ENCODE data around the gene PDE6C.

The PDE6C gene

DNA sequence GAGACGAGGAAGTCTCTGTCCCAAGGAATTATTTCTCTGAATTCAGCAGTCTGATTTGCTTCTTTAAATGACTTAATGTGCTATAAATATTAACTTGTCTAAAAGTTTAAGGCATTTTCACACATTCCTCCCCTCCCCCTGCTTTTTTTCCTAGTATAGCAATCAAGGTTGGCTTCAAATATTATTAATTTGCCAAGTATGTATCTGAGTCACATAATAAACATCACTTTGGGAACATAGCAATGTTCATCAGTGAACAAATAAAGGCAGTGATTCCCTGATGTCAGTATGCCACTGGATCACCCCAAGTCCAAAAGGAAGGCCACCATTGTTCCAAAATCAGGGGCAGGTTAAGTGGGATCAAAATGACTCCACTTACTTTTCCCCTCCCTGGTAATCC is 40.5 kb downstream of the PDE6C start:
- Mint-ChIP-seq H3K36me3 (ENCODE audit: low read depth) (no peaks in the 10 kb centered on the region), H3K27ac (no peak overlapping the region), H3K4me3 (no peak overlapping the region), H3K9me3 (no peaks in the 10 kb centered on the region), H3K27me3 (no peaks in the 10 kb centered on the region), H3K4me1 (ENCODE audit: low read depth) (no peaks in the 10 kb centered on the region)
- no peak for DNase-seq

DNA sequence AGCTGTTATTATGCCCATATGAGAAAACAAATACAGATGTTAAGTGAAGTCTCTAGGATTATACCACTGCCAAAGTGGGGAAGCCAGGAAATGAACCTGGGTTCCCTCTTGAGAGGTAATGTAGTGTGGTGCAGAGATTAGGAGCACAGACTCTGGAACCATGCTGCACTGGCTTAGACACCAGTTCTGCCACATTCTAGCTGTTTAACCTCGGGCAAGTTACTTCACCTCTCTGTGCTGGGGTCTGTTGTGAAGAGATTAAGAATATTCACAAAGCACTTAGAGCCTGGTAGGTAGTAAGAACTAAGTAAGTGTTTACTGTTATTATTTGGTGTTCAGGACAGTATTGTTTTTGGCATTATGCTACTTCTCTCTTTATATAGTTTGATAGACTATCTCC is 41.9 kb downstream of the PDE6C start:
- H3K4me1 Mint-ChIP-seq (ENCODE audit: low read depth): no peaks in the 10 kb centered on the region
- no peaks in the 10 kb centered on the region for H3K36me3 Mint-ChIP-seq (ENCODE audit: low read depth)
- H3K27ac Mint-ChIP-seq: no peak overlapping the region

DNA sequence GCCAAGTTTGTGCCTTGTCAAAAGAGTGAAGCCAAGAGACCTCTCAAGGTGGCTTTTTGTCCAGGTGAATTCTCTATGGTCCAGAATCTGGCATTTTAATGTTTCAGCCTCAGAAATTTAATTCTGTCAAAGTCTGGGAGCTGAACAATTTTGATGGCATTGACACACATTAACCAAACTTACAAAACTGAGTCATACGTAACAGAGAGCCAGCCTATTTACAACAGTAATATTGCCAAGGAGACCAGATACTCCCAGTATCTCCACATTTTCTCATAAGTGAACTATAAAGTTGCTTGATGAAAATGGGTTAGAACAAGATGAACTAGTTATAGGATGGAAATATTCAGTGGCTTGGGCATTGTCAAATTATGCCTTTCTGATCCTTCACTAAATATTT is 43.8 kb downstream of the PDE6C start:
- H3K9me3 Mint-ChIP-seq: no peaks in the 10 kb centered on the region
- no peak overlapping the region for H3K27ac Mint-ChIP-seq
- H3K27me3 Mint-ChIP-seq: no peaks in the 10 kb centered on the region
- H3K4me3 Mint-ChIP-seq: no peak overlapping the region
- DNase-seq: no peak
- H3K36me3 Mint-ChIP-seq (ENCODE audit: low read depth): peaks cover 19% of the 10 kb centered on the region
- H3K4me1 Mint-ChIP-seq (ENCODE audit: low read depth): no peaks in the 10 kb centered on the region

More for the DNA sequence above, 41.9 kb downstream of the PDE6C start:
- H3K4me3 Mint-ChIP-seq: no peak overlapping the region
- DNase-seq: no peak
- no peaks in the 10 kb centered on the region for H3K9me3 Mint-ChIP-seq
- H3K27me3 Mint-ChIP-seq: no peaks in the 10 kb centered on the region

DNA sequence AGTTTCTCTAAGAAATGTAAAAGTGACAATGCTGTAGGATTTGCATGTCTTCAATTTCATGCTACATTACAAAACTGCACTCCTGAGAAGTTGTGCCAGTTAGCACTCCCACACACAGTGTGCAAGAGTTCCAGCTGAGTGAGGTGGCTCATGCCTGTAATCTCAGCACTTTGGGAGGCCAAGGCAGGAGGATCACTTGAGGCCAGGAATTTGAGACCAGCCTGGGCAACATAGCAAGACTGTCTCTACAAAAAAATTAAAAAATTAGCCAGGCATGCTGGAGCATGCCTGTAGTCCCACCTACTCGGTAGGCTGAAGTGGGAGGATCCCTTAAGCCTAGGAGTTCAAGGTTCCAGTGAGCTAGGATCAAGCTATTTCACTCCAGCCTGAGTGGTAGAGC is 45.4 kb downstream of the PDE6C start:
- no peak for DNase-seq
- H3K27ac Mint-ChIP-seq: no peak overlapping the region
- no peaks in the 10 kb centered on the region for H3K4me1 Mint-ChIP-seq (ENCODE audit: low read depth)
- H3K27me3 Mint-ChIP-seq: no peaks in the 10 kb centered on the region
- H3K4me3 Mint-ChIP-seq: no peak overlapping the region
- peaks cover 28% of the 10 kb centered on the region for H3K36me3 Mint-ChIP-seq (ENCODE audit: low read depth)
- no peaks in the 10 kb centered on the region for H3K9me3 Mint-ChIP-seq

DNA sequence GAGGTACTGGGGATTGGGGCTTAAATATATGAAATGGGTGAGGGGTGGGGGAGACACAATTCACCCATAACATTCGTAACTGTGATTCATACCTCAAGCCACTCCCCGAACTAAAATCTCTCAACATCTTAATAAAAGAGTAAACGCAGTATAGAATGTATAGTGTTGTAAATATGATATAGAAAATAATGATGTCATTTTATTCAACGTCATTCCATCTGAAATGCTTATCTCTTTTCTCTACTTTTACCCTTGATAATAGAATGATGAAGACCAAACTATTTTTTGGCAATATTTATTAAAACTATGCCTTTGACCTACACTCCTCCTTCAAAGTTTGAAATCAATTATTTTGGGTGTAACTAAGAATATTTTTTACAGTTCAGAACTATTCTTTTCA is 53.7 kb downstream of the PDE6C start:
- Mint-ChIP-seq H3K4me1 (ENCODE audit: low read depth) (no peaks in the 10 kb centered on the region), H3K9me3 (no peaks in the 10 kb centered on the region), H3K27ac (no peak overlapping the region), H3K27me3 (no peaks in the 10 kb centered on the region), H3K4me3 (no peak overlapping the region), H3K36me3 (ENCODE audit: low read depth) (peaks cover 72% of the 10 kb centered on the region)
- no peak for DNase-seq

DNA sequence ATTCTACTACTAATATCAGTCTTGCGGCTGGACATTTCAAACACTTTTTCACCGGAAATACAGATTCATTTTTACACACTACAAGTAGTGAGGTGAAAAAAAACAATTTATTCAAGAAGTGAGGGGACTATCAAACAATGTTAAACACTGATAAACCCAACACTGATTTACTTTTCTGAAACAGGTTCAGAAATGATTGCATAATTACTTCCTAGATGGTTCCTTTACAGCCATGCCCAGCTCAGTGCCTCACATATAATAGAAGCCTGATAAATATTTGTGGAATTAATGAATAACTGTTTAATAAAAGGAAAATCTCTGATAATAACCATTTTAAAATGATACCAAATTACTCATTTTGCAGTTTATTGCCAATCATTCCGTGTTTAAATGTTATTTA is 55.5 kb downstream of the PDE6C start:
- no peak overlapping the region for H3K27ac Mint-ChIP-seq
- no peaks in the 10 kb centered on the region for H3K9me3 Mint-ChIP-seq
- peaks cover 74% of the 10 kb centered on the region for H3K36me3 Mint-ChIP-seq (ENCODE audit: low read depth)
- no peaks in the 10 kb centered on the region for H3K27me3 Mint-ChIP-seq
- no peak for DNase-seq
- peaks cover 2% of the 10 kb centered on the region for H3K4me1 Mint-ChIP-seq (ENCODE audit: low read depth)
- H3K4me3 Mint-ChIP-seq: no peak overlapping the region

DNA sequence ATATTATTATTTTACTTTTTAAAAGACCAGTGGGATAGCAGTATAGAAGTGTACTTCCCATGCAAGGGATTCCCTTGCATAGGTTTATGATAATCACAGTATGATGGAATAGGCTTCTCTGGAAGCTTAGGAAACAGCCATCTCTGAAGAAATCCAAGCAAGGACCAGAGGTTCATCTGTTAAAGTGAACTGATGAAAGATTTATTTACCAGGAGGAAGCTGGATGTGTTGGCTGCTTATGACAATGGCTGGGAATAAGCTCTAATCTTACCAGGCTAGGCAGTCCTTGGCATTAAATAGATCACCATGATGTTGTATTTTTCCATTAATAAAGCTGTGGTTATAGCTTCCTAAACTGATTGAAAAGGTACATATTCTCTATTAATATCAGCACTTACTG is 58.0 kb downstream of the PDE6C start:
- Mint-ChIP-seq H3K4me1 (ENCODE audit: low read depth) (peaks cover 2% of the 10 kb centered on the region), H3K27me3 (no peaks in the 10 kb centered on the region), H3K27ac (no peak overlapping the region), H3K36me3 (ENCODE audit: low read depth) (peaks cover 79% of the 10 kb centered on the region), H3K4me3 (no peak overlapping the region), H3K9me3 (no peaks in the 10 kb centered on the region)
- no peak for DNase-seq

DNA sequence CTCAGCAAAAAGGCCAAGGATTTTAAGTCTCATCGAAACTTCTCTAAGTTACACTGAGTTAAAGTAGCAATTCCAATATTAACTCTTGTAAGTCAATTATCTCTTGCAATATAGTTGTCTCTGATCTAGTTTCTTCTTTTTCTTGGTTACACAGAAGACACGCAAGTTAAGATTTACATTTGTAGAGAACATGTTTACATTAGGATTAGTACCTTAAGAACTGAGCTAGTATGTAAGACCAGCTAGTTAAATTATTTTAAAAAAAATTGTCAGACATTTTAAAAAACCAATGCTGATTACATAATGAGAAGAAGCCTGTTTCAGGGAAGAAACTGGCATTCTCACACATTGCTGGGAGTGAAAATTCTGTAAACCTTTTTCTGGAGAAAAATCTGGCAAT is 58.7 kb downstream of the PDE6C start:
- no peak for DNase-seq
- peaks cover 77% of the 10 kb centered on the region for H3K36me3 Mint-ChIP-seq (ENCODE audit: low read depth)
- H3K27me3 Mint-ChIP-seq: no peaks in the 10 kb centered on the region
- H3K4me3 Mint-ChIP-seq: no peak overlapping the region
- H3K9me3 Mint-ChIP-seq: no peaks in the 10 kb centered on the region
- no peak overlapping the region for H3K27ac Mint-ChIP-seq
- H3K4me1 Mint-ChIP-seq (ENCODE audit: low read depth): peaks cover 2% of the 10 kb centered on the region

DNA sequence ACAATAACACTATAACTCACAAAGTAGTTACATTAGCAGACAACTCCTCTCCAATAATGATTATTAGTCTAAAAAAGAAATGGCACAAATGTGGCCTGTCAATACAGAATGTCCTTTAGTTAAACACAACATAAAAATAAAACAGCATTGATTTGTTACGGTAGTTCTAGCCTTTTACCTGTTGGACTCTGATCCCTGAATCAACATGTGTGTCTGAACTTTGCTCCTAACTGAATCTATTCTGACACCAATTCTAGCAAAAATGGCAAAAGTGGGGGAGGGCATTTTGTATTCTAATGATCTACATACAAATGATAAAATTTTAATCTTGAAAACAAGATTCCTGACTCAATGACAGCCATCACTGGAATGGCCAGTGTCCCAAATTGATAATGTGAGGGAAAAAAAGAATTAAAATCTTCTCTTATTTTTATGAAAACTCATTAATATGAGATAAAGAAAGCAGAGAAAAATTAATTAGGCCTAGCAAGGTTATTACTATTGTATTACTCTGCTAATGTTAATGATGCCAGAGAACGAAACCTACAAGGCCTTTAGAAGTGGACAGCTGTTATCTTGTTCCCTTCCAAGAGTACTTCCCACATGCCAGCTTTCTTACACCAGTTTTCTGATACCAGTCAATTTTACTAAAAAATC is 59.8 kb downstream of the PDE6C start:
- Mint-ChIP-seq H3K36me3 (ENCODE audit: low read depth) (peaks cover 68% of the 10 kb centered on the region), H3K27me3 (no peaks in the 10 kb centered on the region), H3K27ac (no peak overlapping the region), H3K9me3 (no peaks in the 10 kb centered on the region), H3K4me3 (no peak overlapping the region), H3K4me1 (ENCODE audit: low read depth) (peaks cover 2% of the 10 kb centered on the region)
- DNase-seq: no peak

DNA sequence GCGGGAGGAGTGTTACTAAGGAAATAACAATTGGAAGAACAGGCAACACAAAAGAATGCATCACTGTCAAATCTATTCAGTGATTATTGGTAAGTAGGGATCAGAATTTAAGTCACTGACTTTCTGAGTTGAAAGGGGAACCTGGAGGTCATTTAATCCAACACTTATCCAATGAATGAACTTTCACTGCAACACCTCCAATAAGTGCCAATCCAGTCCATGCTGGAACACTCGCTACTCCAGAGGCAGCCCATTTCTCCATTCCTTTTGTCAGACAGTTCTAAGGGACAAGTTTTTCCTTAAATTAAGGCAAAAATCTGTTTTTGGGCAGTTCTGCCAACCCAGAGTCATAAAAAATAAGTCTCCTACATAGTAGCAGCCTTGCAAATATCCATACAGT is 60.6 kb downstream of the PDE6C start:
- H3K27ac Mint-ChIP-seq: no peak overlapping the region
- no peak for DNase-seq
- no peaks in the 10 kb centered on the region for H3K9me3 Mint-ChIP-seq
- peaks cover 60% of the 10 kb centered on the region for H3K36me3 Mint-ChIP-seq (ENCODE audit: low read depth)
- no peaks in the 10 kb centered on the region for H3K27me3 Mint-ChIP-seq
- H3K4me1 Mint-ChIP-seq (ENCODE audit: low read depth): peaks cover 2% of the 10 kb centered on the region
- H3K4me3 Mint-ChIP-seq: no peak overlapping the region

DNA sequence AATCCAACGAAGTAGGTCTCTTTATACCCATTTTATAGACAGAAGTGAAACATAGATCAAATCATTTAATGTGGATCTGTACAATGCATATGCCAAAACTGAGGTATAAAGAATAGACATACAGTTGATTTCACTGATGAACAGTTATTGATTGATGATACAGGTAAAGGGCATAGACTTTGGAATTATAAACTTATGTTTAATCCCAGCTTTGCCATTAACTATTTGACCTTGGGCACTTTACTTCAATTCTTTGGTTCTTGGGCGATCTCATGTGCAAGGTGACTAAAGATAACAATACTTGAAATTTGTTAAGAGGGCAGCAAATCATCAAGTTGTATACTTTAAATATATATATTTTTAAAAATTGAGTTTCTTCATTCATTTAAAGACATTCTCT is 61.5 kb downstream of the PDE6C start:
- Mint-ChIP-seq H3K4me1 (ENCODE audit: low read depth) (peaks cover 2% of the 10 kb centered on the region), H3K36me3 (ENCODE audit: low read depth) (peaks cover 53% of the 10 kb centered on the region), H3K9me3 (no peaks in the 10 kb centered on the region), H3K4me3 (no peak overlapping the region), H3K27me3 (no peaks in the 10 kb centered on the region), H3K27ac (no peak overlapping the region)
- DNase-seq: no peak

DNA sequence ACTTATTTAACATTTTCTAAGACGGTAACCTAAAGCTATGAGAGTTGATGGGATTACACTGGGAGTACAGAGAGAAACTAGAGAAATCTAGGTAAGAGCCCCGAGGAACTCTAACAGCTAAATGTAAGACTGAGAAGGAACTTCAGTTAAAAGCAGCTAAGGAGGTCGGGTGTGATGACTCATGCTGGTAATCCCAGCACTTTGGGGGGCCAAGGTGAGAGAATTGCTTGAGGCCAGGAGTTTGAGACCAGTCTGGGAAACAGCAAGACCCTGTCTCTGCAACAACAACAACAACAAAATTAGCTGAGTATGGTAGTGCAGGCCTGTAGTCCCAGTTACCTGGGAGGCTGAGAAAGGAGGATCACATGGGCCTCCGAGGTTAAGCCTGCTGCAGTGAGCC is 66.0 kb downstream of the PDE6C start:
- Mint-ChIP-seq H3K36me3 (ENCODE audit: low read depth) (peaks cover 22% of the 10 kb centered on the region), H3K4me1 (ENCODE audit: low read depth) (no peaks in the 10 kb centered on the region), H3K9me3 (no peaks in the 10 kb centered on the region), H3K27ac (no peak overlapping the region), H3K27me3 (no peaks in the 10 kb centered on the region), H3K4me3 (no peak overlapping the region)
- DNase-seq: no peak

DNA sequence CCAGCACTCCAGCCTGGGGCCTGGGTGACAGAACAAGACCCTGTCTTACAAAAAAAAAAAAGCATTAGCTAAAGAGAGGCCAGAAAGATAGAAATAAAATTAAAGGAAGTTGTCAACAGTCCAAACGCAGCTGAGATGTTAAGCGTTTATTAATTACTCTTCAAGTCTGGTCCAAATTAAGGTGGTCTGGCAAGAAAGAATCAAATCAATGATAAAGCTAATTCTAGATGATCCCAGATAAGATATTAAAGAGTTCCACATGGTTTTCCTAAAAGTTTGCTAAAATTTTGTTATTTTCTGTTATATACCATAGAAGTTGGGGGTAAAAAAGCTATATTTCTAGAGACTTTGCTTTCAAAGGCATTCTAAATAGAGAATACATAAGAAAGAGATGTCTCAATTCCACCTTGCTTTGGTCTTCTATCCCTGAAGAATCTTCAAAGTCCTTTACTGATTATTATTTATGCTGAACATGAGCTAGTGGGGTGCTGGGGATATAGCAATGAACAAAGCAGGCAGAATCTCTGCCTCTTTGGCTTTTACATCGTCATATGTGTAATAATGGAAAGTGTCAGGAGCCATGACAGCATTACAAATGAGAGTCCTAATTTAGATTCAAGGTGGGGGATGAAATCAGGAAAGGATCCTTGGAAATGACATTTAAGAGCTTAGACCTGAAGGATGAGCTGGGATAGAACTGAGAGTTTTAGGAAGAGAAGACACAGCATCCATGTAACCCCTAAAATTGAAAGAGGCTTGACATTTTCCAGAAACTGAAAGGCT is 66.7 kb downstream of the PDE6C start:
- H3K9me3 Mint-ChIP-seq: no peaks in the 10 kb centered on the region
- H3K36me3 Mint-ChIP-seq (ENCODE audit: low read depth): peaks cover 22% of the 10 kb centered on the region
- no peak for DNase-seq
- no peak overlapping the region for H3K4me3 Mint-ChIP-seq
- no peak overlapping the region for H3K27ac Mint-ChIP-seq
- no peaks in the 10 kb centered on the region for H3K4me1 Mint-ChIP-seq (ENCODE audit: low read depth)
- no peaks in the 10 kb centered on the region for H3K27me3 Mint-ChIP-seq

DNA sequence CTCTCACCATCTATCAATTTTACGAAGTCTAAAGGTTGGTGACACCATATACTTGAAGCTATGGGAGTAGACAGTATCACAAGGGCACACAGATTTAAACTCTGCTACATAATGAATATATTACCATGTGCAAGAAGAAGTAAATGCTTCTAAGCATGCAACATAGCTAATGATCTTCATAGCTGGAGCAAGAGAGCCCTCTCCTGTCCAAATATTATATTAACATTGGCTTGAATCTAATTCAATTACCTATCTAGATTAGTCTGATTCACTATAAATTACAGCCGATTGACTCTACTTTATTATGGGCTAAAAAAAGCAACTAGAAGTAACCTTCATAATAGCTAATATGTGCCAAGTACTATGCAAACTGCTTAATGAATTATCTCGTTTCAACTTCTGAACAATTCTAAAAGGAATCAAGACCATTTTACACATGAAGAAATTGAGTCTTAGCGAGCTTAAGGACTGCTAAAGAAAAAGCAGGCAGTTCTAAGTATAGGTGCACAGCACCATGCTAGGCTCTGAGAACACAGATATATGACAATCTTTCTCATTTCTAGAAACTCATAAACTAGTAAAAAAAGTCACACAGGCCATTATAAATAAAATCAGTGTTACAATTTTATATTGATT is 68.2 kb downstream of the PDE6C start:
- Mint-ChIP-seq H3K4me3 (no peak overlapping the region), H3K36me3 (ENCODE audit: low read depth) (peaks cover 24% of the 10 kb centered on the region), H3K27me3 (no peaks in the 10 kb centered on the region), H3K27ac (no peak overlapping the region), H3K9me3 (no peaks in the 10 kb centered on the region), H3K4me1 (ENCODE audit: low read depth) (peaks cover 2% of the 10 kb centered on the region)
- DNase-seq: no peak

DNA sequence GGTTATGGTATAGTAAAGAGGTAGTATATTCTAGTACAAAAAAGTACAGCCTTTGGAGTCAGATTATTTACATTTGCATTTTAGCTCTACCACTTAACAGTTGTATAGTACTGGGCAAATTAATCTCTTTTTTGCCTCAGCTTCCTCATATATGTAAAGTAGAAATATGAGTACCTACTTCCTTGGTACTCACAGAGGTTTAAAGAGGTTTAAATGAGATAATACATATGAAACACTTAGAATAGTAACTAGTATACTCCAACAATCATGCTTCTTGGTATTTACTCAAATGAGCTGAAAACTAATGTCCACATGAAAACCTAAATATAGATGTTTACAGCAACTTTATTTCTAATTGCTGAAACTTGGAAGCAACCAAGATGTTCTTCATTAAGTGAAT is 75.4 kb downstream of the PDE6C start:
- no peaks in the 10 kb centered on the region for H3K9me3 Mint-ChIP-seq
- DNase-seq: no peak
- no peaks in the 10 kb centered on the region for H3K27me3 Mint-ChIP-seq
- H3K36me3 Mint-ChIP-seq (ENCODE audit: low read depth): peaks cover 69% of the 10 kb centered on the region
- no peak overlapping the region for H3K27ac Mint-ChIP-seq
- no peak overlapping the region for H3K4me3 Mint-ChIP-seq
- peaks cover 2% of the 10 kb centered on the region for H3K4me1 Mint-ChIP-seq (ENCODE audit: low read depth)
